CD4-positive, alpha-beta T cell treated with Interleukin-21 for 1 hour (primary cell): ENCODE measurements around the gene ADAM15.

Source experiments
- DNase-seq: peaks from one replicate; pipeline ENCODE4 v3.0.0-alpha.2; 2020

Gene ADAM15

GRCh38 chr1:155030899-155031298 is 20.2 kb upstream of the ADAM15 start:
- DNase-seq, result no peak

- no peak for DNase-seq
Measured at GRCh38 chr1:155032886-155033285, 18.2 kb upstream of the ADAM15 start.

DNA sequence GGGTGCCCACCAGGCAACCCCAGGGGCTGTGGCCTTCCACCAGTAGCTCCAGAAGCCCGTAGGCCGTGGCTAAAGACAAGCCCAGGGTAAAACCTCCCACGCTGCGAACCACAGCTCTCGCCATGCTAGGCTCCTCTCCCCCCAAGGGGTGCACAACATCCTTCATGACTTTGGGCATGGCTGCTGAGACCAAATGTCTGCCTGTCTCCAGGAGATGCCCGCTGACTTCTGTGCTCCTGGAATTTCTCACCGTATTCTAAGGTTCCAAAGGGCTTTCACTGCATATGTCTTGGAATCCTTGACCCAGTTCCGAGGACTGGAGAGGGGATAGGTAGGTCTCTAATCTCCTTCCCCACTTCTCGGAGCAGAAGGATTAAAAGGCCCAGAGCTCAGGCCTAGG is 17.6 kb upstream of the ADAM15 start, which contains the start of the genes DCST1 and DCST2:
Gene DCST1, plus strand, starts transcription at position 301 of the 400 bp plus-strand sequence. CDS start 213 bp downstream, outside the sequence.
Gene DCST2, minus strand, starts transcription at position 258 of the 400 bp plus-strand sequence. Its CDS starts 80 bp downstream, at position 178.
- no peak for DNase-seq

GRCh38 chr1:155034318-155035208 is 16.6 kb upstream of the ADAM15 start:
- DNase-seq, result no peak

GRCh38 chr1:155035936-155036335 is 15.2 kb upstream of the ADAM15 start:
- no peak for DNase-seq

DNA sequence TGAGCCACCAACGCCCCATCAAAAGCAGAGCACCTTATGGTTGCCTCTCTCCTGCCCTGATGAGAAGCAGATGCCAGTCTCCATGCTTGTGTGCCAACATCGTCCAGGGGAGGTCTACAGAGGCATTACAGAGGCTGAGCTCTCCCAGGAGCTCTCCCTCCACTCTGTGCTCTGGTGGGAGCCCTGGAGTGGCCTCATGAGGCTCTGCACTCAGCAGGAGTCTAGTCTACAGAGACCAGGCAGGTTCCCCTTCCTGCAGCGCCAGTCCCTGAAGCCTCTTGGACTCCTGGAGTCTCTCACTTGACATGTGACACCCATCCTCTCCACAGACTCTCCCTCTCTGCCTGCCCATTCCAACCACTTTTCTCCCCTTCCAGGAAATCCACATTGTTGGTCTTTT is 14.1 kb upstream of the ADAM15 start:
- no peak for DNase-seq

- DNase-seq, result no peak
Measured at GRCh38 chr1:155037851-155038441, 13.2 kb upstream of the ADAM15 start.

DNA sequence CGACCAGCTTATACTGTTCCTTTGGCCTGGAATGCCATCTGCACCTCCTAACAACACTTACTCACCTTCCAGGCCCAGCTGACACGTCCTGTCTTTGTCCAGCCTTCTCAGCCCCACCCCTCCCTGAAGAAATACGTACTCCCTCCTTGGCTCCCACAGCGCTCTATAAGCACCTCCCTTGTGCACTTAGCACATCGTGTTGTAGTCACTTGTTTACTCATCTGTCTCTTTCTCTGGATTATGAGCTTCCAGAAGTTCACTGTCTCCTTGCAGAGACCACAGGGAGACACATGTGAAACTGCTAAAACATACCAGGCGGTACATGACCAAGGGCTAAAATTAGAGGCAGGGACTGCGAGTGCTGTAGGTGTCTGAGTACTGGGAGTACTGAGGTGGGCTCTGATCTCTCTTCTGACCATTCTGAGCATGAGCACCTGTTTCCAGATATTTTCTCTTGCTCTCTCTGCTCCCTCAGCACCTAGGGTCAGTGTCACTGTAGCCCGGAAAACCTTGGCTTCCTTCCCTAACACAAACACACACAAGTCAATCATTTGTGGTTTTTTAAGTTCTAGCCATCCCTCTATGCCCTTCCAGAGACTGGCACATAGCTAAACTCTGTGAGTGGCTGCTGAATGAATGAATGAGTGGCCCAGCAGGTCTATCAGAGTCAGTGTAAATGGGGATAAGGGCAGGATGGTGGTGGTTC is 12.4 kb upstream of the ADAM15 start:
- DNase-seq, result no peak

GRCh38 chr1:155039308-155039669 is 11.8 kb upstream of the ADAM15 start:
- DNase-seq, result no peak

DNA sequence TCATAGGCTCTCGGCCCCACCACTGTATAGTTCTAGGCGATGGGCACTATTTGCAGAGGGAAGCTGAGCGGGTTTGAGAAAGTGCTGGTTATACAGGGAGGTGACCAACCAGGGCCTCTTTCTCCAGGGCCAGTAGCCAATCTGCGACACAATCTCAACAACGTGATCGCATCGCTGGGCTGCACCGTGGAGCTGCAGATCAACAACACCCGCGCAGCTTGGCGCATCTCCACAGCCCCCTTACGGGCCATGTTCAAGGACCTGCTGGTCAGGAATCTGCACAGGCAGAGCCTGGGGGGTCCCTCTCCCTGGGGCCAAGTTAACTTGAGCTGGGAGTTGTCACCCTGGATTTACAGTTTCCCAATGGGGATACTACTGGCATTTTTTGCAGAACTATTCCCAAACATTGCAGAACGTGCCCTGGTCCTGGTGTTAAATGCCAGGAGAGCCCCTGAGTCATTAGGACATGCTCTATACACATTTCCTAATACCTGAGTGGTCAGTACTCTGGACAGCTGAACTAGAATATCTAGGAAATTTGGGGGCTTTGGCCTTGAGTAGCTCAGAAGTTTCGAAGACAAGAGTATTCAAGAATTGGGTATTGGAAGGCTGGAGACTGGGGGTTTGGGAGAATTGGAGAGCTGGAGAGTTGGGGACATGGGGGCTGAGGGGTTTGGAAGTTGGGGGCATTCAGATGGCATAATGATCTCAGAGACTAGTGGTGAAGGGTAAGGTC is 10.6 kb upstream of the ADAM15 start:
- DNase-seq, result no peak

DNA sequence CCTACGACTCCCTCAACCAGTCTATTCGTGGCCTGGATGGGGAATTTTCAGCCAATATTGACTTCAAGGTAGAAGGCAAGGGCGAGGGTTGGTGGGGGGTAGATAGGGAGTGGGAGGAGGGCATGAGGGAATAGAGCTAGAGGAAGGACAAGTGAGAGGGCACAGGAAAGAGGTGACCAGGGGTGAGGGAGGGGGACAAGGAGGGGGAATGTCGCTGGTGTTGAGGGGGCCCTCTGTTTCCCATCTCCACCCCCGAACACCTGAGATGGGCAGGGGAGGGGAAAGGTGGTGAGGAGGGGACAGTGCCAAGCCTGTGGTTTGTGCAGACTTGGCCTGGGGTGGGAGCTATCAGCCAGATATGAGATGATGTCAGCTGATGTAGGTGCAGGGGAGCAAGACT is 8.3 kb upstream of the ADAM15 start:
- DNase-seq, result no peak

- DNase-seq, result no peak
Measured at GRCh38 chr1:155043301-155043702, 7.8 kb upstream of the ADAM15 start.

GRCh38 chr1:155043793-155044192 is 7.3 kb upstream of the ADAM15 start:
- no peak for DNase-seq

- DNase-seq, result no peak
Measured at GRCh38 chr1:155044365-155044764, 6.8 kb upstream of the ADAM15 start.

- DNase-seq, result peak; percentile 78
Measured at GRCh38 chr1:155044812-155045657, 6.1 kb upstream of the ADAM15 start.

DNA sequence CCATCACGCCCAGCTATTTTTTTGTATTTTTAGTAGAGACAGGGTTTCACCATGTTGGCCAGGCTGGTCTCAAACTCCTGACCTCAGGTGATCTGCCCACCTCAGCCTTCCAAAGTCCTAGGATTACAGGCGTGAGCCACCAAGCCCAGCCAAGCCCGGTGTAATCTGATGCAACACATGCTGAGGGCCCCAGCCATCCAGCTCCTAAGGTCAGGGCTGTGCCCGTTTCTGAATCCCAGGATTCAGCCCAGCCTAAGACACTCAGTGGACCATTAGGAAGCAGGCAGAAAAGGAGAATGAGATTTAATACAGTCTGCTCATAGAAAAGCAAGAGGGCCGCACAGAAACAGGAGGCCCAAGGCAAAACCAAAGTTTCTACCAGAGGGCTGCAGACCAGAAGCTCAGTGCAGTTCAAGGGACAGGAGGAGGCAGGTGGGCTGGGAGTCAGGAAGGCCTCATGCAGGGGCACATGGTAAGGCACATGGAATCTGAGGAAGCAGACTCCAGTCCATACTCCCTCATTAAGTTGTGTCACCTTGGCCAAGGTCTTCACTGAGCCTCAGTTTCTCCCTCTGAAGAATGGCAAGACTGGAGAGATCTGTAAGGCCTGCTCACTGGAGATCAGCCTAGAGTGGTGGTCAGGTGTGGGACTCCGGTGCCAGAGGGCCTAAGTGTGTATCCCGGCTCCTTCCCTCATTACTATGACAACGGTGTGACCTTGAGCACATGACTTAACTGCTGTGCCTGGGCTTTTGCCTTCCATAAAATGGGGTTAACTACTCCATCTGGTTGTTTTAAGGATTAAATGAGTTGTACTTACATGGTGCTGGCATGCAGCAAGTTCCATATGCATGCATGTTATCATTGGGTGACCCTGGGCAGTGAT is 2.4 kb upstream of the ADAM15 start:
- DNase-seq, result no peak

GRCh38 chr1:155049651-155050559 is 1.2 kb upstream of the ADAM15 start:
- DNase-seq, result no peak

GRCh38 chr1:155051342-155051776 is 243 bp downstream of the ADAM15 start:
- no peak for DNase-seq

DNA sequence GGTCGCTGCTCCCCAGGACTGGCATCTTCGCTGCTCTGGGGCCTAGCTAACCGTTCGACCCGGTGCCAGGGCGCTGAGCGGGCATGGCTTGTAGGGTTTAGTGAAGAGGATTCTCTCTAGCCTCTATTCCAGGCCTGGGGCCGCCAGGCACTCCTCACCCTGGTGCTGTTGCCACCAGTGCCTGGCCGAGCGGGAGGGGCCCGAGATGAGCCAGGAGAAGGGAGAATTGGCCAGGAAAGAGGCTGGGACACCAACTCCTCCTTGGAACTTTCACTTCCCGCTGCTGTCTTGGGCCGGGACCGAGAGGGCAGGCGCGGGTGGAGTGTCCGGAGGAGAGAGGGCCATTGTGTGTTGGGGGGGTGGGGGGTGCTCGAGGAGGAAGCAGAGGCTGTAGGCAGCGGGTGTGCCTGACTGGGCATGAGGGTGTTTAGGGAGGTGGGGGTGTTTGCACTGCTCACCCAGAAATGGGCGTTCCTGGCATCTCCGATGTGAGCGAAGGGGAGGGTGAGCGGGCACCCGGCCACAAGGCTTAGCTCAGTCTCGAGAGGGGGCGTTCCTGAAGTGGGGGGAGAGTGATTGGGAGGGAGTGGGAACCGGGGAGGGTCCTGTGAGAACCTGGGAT is 772 bp downstream of the ADAM15 start:
- peak; percentile 62 for DNase-seq
